ELF-1 (cell line): ENCODE results near the gene RMP24.
"Not testable (repeated sequence)": the region's sequence is repeated elsewhere in the genome, so short reads cannot be mapped to it uniquely, and the experiment has no call there.

Source experiments
- DNase-seq: peaks from one replicate; pipeline ENCODE4 v3.0.0-alpha.2; 2016; ENCODE audit warnings: low read depth, low spot score

The RMP24 gene

DNA sequence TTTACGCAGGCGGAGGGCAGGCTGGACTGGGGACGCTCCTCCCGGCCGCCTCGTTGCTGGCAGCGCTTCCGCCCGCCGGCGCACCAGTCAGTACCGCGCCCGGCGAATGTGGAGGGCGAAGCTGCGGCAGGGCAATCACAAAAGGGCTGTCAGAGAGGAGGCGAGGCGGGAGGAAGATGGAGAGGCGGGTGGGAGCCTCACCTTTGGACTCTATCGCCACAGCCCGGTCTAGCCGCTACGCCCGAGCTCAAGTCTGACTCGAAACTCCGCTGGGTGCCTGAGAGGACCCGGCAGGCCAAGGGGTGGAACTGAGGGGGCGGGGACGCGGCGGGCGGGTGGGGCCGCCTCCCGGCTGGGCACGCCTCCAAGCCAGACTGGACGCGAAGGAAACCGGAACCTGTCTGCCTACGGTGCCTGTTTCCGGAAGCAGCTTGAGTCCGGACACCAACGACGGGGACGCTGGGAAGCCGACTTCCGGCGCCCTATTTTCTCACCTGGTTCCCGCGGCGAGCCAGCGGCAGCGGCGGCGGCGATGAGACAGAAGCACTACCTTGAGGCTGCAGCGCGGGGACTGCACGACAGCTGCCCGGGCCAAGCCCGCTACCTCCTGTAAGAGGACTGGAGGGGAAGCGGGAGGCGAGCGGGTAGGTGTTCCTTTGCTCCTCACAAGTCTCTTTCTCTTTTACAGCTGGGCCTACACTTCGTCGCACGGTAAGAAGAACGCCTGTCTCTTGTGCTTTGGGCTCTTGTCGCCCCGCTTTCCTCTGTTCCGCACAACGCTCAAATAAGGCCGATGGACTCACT is at the start of gene RMP24:
Gene RMP24 (plus strand): TSS at position 483 of the 804 bp plus-strand sequence.
- peak; percentile 94 for DNase-seq

DNA sequence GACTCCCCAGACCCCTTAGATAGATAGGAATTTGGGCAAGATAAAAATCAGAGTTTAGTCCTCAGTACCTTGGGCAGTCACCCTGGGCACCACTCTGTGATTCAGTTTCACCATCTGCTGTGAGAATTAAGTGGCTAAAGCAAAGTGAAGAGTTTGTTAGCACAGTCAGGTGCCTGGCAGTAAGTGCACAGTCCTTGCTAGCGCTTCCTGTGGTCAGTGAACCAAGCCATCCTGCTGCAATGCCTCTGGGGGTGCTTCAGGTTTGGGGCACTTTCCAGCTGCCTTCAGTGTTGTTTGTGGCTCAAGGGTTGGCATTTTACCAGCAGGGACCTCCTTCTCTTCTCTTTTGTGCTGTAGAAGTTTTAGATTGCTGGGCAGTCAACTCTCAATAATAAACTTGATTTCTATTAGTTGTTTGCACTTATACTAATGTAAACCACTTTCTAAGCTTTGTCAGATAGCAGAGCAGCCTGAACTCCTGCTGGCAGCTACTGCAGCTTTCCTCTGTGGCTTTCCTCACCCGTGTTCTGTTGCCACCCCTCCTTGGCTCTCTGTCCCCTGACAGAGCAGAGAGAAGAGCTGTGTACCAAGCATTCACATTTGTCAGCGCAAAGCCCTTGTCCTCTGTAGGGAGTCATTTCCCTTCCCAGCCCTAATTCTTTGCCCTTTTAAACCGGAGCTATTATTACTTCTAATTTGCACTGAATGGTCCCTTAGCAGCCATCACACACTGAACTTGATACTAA is 48.4 kb upstream of the RMP24 start:
- no peak for DNase-seq

DNA sequence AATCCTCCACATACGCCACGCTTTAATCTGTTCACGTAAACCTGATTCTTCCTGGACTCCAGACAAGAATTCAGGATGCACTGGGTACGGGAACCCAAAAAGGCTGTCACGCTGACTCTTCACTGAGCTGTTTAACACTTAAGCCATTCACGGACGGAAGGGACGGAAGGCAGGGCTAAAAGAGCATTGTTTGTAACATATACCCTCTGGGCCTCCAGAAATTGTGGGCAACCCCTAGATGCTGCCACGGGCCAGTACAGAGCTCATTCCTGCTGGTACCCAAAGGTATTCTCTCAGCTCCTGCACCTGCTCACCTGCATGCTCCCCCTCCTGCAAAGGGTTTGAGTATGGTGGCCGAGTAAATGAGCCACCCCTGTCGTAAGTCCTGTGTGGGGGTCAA is 45.6 kb upstream of the RMP24 start:
- DNase-seq = no peak

DNA sequence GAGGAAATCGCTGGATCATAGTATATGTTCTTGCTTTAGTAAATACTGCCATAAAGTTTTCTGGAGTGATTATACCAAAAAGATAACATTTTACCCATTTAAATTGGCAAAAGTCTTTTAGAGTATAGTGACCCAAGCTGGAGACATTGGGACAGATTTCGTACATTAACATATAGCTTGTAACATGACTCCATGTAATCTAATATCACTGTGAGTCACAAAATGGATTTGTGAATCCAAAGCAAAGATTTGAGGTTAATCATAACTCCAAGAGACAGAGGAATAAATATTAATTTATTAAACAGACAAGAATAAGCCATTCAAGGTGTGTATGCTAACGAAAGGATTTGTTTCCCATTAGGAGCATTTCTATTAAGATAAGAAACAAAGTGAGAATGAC is 45.0 kb upstream of the RMP24 start:
- DNase-seq = no peak

DNA sequence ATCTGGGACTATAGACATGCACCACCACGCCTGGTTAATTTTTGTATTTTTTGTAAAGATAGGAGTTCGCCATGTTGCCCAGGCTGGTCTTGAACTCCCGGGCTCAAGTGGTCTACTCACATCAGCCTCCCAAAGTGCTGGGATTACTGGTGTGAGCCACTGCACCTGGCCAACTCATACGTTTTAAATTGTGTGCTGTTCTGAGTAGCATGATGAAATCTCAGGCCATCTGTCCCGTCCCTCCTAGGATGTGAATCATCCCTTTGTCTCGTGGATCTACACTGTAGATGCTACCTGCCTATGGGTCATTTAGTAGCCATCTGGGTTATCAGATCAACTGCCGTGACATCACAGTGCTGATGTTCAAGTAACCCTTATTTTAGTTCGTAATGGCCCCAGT is 38.5 kb upstream of the RMP24 start:
- no peak for DNase-seq

DNA sequence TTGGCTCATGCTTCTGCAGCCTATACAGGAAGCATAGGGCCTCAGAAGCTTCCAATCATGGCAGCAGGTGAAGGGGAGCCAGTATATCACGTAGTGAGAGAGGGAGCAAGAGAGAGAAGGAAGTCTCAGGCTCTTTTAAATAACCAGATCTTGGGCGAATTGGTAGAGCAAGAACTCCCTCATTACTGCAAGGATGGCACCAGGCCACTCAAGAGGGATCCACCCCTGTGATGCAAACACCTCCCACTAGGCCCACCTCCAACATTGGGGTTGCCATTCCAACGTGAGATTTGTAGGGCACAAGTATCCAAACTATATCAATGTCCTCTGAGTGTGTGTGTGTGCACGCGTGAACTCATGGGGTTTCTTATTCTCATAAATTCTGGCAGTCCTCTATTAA is 37.6 kb upstream of the RMP24 start:
- no peak for DNase-seq

DNA sequence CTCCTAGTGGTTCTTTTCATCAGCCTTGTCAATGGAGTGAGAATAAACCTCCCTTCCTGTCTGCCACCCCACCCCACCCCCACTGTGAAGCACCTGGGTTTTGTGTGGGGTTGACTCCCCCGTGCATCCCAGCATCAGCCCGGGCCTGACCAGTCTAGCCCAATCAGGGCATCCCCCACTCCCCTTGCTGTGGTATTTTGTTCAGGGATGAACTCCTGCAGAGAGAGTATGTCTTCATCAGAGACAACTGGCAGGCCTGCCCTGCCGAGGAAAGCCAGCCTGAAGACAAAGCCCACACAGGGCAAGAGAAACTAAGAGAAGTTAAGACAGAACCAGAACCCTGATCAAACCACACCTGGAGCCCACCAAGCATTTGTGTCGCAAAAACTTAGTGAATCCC is 36.7 kb upstream of the RMP24 start:
- no peak for DNase-seq

DNA sequence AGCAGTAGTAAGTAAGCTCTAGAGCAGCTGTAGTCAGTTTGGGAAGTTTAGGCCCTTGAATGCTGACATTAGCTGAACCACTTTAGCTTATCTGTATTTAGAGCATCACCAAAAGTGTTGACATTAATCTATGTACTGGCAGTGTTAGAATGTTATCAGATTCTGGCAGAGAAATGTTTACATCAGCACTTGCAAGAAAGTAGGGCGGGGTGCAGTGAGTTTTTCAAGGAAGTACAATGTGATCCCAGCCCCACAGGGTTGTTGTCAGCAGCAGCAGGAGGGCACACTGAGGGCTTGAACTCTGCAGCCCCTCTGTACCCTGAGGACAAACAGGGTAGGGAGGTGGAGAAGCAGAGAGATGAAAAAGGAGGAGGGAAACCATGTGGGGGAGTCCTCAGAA is 35.5 kb upstream of the RMP24 start:
- DNase-seq = no peak

DNA sequence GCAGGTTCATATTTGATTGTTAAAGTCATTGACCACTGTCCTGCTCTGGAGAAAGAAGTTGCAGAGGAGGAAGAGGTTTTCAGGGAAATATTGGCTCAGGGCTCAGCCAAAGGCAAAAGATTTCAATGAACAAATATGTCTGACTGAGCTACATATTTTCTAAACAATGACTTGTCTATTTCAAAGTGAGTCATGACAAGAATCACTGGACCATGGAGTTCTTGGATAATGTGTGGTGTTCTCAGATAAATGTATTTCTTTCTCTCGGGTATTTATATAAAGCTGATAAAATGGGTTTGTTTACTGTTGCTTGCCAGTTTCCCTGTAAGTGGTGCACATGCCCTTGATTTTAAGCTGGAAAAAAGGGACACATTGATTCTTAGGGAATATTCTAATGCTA is 34.3 kb upstream of the RMP24 start:
- no peak for DNase-seq

DNA sequence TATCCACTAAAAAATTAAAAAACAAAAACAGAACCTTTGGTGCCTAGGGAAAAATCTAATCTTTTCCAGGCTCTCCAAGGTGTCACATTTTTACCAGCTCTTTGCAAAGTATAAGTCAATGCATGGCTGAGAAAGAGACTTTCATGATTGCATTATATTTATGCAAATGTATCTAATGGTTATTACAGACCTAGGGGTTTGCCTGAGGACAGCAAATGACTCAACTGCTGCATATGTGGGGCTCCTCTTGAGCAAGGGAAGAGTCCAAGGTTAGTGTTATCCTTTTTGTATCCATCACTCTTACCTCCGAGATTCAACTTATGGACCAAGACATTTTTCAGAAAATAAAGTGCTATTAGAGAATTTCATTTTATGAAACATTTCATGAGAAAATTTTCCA is 33.9 kb upstream of the RMP24 start:
- DNase-seq = no peak

DNA sequence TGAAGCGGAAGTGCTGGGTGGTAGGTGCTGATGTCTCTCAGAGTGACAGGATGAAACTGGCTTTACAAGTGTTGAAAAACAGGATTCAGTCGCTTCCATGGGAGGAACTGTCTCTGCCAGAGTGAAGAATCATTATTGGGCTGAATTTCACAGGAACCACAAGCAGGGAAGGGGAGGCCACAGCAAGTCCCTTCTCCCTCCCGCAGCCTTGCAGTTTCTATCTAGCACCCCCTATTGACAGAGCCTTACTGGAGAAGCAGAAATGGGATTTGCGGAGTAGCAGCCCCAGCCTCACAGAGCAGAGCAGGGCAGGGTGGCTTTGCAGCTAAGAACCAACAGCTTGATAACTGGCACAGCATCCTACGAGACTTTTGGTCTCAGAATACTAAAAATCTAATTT is 33.3 kb upstream of the RMP24 start:
- DNase-seq = peak; percentile 72

DNA sequence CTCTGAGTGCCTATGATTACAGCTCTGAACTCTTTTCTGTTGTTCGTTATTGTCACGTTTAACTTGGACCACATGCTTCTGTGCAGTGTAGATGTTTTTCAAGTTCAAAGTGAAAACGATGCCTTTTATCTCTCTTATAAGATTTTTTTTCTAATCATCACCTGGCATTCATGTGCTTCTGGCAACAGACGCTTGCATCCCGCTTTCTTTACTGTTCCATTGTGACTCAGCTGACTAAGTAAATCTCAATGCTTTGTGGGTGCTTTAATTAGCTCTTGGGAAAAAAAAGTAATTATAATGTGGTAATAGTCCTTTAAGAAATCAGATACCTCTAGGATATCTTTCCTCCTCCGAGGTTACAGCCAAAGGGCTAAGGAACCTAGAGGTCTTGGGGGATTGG is 31.2 kb upstream of the RMP24 start:
- DNase-seq = no peak

DNA sequence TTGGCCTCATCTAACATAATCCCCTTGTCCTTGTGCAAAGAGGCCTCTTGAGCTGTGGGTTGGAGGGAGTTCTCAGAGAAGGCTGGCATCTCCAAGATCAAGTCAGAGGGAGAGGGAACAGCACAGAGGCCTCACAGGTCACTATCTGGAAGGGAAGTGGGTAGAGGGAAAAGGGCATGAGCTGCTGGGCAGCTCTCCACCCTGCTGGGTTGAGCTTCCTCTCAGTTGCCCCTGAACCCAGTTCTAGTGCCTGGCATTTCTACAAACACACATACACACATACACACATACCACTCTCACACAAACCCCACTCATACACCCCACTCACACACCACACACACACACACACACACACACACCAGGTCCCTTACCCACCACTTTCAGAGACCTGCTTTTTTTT is 30.3 kb upstream of the RMP24 start:
- no peak for DNase-seq

DNA sequence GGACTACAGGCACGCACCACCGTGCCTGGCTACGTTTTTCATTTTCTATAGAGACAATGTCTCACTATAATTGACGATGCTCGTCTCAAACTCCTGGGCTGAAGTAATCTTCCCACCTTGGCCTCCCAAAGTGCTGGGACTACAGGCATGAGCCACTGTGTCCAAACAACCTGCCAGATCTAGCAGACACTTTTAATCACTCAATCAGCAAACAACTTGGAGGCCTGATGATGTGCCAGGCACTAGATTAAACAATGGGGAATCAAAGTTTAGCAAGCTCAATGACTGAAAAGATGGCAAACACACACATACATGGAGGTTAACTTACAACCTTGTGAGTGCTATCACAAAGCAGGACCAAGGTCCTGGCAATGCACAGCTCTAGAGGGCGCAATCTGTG is 29.8 kb upstream of the RMP24 start:
- DNase-seq = no peak

DNA sequence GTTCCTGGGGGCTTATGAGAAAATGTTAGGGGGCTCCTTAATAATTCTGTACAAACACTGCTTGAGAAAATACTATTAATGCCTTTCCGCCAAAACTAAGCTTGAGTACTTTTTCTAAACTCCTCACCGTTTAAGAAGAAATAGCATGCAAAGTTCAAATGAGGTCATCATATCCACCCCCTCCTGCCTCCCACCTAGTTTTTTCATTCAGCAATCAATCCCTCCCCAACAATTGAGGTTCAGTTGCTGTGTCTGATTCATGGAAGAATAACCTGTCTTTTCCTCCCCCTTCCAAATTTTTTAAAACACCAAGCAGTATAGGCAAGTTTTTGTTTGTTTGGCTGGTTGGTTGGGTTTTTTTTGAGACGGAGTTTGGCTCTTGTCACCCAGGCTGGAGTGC is 24.4 kb upstream of the RMP24 start:
- no peak for DNase-seq

DNA sequence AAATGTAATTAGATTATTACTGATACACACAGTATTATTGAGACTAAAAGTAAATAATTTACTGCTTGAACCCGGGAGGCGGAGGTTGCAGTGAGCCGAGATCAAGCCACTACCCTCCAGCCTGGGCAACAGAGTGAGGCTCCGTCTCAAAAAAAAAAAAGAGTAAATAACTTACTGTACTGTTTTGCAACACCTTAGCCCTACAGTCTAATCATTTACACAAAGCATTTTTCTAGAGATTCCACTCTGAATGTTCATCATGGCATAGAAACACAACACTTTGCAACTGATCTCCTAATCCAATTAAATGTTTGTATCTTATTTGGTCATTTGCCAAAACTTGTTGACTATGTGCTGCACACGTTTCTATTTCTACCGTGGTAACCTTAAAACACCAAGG is 23.4 kb upstream of the RMP24 start:
- DNase-seq = no peak

DNA sequence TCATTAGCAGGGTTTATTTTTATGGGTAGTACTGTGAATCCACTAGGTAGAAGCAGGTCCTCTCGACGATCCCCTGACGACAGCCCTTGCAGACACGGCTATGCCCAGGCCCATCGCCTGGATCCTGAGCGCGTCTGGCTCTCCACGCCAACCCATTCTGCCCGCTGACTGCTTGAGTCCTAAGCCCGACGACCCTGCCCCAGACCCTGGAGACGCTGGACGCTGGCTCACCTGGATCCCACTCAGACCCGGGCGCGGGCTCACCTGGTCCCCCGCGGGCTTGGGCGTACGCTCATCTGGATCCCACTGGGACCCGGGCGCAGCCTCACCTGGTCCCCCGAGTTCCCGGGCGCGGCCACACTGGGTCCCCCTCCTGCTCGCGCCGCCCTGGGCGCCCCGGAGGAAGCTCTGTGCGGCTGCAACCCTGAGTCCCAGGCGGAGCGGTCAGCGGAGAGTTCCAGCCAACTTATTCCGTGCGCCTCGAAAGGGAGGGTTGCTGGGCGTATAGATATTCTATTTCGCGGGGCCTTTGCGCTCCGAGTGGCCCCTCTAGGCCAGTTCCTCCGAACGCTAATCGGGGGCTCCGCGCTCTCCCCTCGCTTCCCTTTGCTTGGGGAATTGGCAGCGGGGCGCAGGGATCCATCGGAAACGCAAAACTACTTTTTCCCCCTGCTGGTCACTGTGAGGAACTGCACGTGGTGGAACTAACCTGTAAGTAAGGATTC is 22.4 kb upstream of the RMP24 start:
- DNase-seq = peak; percentile 82

DNA sequence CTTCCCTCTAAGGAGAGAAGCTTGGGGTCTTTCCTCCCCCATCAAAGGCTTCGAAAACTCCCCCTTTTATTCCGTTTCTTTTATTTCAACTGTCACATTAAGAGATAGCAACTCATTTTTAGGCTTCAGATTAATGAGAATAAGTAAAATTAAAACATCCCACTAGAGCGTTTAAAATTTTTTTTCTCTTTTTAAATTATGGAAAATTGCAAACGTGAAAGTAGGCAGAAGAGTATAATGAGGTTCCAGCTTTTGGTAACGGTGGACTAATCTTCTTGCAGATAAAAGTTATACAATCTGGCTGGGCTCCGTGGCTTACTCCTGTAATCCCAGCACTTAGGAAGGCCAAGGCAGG is 21.9 kb upstream of the RMP24 start:
- DNase-seq = no peak

DNA sequence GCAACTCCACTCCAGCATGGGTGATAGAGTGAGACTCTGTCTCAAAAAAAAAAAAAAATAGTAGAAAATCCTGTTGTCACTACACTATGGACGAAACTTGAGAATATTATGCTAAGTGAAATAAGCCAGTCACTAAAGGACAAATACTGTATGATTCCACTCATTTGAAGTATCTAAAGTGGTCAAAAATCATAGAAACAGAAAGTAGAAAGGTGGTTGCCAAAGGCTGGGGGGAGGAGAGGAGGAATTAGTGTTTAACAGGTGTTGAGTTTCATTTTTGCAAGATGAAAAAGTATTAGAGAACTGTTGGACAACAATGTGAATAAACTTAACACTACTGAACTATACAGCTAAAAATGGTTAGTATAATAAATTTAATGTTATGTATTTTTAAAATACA is 18.8 kb upstream of the RMP24 start:
- DNase-seq = no peak

DNA sequence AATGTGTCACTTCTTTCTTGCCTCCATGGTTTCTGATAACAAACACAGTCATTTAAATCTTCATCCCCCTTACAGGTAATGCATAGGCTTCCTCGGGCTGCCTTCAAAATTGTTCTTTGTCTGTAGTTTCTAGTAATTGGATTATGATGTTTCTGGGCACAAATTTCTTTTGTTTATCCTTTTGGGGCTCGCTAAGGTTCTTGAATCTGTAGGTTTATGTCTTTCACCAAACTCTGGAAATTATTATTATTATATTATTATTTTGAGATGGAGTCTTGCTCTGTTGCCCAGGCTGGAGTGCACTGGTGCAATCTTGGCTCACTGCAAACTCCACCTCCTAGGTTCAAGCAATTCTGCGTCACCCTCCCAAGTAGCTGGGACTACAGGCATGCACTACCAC is 16.3 kb upstream of the RMP24 start:
- no peak for DNase-seq

DNA sequence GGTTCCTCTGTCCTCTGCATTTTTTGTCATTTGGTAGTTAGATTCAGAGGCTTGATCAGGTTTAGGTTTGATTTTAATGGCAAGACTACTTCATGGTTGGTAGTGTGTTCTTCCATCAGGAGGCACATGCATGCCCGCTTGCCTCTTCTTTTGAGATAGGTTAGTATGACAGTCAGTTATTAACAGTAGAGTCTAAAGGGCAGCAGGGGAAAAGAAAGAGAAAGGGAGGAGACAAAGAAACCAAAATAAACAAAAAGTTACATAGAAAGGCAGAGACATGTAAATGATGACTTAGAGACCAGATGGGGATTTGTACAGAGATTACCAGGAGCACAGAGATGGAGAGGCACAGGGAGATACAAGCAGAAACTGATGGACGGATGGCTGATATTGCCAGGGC is 10.2 kb upstream of the RMP24 start:
- DNase-seq = no peak

DNA sequence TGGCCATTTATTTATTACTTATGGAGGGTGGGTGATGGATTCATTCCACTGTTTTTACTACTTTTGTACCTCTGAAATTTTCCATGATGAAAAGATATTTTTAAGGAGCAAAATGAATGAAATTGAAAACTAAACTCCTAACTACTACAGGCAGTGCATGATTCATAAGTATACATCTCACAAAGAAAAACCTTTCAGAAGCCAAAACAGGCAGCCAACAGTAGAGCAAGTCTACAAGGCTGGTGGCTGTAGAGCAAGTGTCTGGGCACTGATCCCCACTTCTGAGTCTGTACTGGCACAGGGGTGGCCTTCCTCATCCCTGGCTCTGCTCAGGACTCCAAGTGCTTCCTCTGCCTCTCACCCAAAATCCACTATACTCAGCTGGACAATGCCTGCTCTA is 8.2 kb upstream of the RMP24 start:
- no peak for DNase-seq

DNA sequence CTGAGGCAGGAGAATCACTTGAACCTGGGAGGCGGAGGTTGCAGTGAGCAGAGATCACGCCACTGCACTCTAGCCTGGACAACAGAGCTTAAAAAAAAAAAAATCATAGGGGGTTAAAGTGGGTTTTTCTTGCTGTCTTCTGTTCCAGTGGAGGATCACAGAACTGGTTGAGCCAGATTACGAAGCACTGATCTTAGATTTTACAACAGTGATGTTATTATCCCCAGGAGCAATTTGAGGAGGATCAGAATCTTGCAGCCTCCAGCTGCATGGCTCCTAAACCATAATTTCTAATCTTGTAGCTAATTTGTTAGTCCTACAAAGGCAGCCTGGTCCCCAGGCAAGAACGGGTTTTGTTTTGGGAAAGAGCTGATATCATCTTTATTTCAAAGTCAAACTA is 4.6 kb upstream of the RMP24 start:
- DNase-seq = not testable (repeated sequence)
